Measurements from ENCODE around the gene YPEL5.
"Not testable (repeated sequence)": the region's sequence is repeated elsewhere in the genome, so short reads cannot be mapped to it uniquely, and the experiment has no call there.

The YPEL5 gene

GRCh38 chr2:30136764-30137444 is 9.9 kb upstream of the YPEL5 start:
- DNase-seq (ENCODE audit: low read depth), result no peak

GRCh38 chr2:30139131-30139870 is 7.5 kb upstream of the YPEL5 start:
- DNase-seq (ENCODE audit: low read depth), result peak; percentile 5

- DNase-seq (ENCODE audit: low read depth), result no peak
Measured at GRCh38 chr2:30141136-30141535, 5.7 kb upstream of the YPEL5 start.

- DNase-seq (ENCODE audit: low read depth), result no peak
Measured at GRCh38 chr2:30144260-30144659, 2.5 kb upstream of the YPEL5 start.

DNA sequence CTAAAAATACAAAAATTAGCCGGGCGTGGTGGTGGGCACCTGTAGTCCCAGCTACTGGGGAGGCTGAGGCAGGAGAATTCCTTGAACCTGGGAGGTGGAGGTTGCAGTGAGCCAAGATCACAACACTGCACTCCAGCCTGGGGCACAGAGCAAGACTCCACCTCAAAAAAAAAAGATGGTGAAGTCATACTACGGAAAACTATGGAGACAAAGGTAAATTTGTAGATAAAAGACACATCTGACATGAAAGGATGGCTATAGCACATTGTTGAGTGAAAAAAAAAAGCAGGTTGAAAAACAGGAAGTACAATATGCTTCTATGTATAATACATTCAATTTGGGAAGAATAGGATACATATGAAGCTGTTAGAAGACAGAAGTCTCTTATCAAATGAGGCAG is 1.9 kb upstream of the YPEL5 start:
- DNase-seq (ENCODE audit: low read depth), result not testable (repeated sequence)

DNA sequence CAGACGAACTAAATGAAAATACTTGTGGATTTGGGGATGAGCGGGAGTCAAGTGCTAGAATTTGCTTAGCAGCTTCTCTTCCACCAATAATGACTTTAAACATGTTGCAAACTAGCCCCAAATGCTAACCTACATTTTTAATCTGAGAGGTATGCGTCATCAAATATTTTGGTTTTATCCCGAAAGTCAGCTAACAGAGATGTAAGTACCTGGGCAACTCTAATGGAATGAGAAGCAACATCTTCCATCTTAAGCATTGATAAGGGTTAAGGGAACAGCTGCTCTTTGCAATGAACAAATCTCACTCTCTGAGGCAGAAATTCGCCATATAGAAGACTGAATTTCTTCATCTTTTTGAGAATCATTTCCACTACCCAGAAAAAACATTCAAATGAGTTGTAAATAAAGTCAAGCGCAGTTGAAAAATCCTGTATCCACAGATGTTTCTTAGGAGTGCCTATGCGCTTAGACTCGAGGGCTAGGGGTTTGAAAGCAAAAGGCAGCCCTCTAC is 926 bp upstream of the YPEL5 start:
- no peak for DNase-seq (ENCODE audit: low read depth)

- peak; percentile 9 for DNase-seq (ENCODE audit: low read depth)
Measured at GRCh38 chr2:30147196-30147714, 448 bp downstream of the YPEL5 start.

DNA sequence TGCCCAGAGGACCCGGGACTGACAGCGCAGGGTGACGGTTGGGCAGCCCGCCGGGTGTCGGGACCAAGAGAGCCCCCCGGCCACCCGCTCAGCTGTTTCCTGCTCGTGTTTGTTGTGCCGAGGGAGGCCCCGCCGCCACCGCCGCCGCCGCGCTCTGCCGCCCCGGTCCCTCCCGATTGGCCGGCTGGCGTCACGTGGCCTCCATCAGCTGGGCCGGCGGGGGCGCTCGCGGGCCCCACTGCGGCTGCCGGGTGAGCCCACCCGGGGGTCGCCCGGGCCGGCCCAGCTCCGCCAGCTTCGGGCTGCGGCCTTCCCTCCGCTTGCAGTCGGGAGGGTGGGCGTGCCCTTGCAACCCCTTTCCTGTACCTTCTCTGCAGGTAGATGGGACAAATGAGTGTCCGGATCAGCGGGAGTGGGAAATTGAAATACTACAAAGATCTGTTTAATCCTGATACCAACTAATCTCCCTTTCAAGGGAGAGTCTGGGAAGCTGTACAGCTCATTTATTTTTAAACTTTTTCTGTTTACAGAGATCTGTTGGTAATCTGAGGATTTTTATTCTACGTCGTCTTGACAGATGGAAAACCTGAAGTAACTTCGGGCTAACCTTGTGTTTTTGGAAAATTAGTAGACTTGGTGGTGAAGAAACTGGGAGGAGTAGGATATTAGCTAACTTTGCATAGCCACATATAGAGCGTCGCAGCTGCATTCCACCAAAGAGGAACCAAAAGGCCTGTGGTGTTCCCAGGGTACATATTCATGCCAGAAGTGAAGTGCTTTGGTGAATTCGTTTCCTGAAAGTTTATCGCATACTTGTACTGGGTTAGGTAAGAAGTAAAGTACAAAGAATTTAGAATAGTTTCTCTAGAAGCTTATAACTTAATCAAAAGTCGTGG is 1.2 kb downstream of the YPEL5 start:
- DNase-seq (ENCODE audit: low read depth), result peak; percentile 64

- no peak for DNase-seq (ENCODE audit: low read depth)
Measured at GRCh38 chr2:30148850-30149249, 2.0 kb downstream of the YPEL5 start.

DNA sequence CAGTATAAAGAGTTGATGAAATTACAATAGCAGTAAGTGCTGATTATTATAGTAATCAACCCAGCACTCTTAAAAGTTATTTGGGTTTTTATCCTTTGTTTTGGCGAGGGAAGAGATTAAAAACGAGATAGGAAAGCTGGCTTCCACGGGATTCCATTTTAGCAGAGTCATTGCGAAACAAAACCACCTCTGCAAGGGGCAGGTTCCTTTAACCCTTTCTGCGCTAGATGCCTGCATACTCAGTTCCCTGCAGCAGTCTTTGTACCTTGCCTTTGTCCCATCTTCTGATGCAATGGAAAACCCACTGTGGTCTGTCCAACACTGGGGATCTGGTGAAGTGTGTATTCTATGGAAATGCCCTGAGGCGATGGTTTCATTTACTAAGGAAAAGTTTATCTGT is 2.7 kb downstream of the YPEL5 start:
- DNase-seq (ENCODE audit: low read depth), result no peak

GRCh38 chr2:30149976-30150375 is 3.2 kb downstream of the YPEL5 start:
- DNase-seq (ENCODE audit: low read depth), result no peak

DNA sequence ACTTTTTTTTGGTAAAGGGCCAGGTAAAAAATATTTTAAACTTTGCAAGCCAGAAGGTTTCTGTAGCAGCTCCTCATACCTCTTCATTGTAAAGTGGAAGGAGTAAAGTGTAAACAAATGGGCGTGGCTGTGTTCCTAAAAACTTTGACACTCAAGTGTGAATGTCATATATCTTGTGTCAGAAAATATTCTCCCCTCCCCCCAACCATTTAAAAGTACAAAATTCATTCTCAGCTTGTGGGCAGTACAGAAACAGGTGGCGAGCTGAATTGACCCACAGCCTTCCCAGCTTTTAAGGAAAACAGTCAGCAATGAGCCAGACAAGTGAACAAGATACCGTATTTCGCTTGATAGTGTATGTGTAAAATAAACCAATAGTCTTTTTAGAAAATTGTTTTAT is 4.0 kb downstream of the YPEL5 start:
- no peak for DNase-seq (ENCODE audit: low read depth)

DNA sequence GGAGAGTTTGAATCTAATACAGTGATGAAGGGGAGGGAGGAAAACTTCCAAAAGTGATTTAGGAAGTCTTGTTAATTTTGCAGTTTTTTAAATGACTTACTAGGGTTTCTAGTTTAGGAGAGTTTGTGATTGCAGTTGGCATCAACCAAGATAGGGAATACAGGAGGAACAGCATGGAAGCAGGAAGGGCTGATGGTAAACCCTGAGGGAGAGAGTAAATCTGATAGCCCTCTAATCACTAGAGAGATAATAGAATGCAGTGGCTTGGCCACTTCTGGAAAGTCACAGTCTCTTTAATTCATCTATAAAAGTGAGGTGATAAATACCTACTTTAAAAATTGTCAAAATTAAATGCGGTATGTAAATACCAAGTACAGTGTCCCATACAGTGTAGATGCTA is 5.6 kb downstream of the YPEL5 start:
- no peak for DNase-seq (ENCODE audit: low read depth)

- no peak for DNase-seq (ENCODE audit: low read depth)
Measured at GRCh38 chr2:30155202-30155601, 8.4 kb downstream of the YPEL5 start.

DNA sequence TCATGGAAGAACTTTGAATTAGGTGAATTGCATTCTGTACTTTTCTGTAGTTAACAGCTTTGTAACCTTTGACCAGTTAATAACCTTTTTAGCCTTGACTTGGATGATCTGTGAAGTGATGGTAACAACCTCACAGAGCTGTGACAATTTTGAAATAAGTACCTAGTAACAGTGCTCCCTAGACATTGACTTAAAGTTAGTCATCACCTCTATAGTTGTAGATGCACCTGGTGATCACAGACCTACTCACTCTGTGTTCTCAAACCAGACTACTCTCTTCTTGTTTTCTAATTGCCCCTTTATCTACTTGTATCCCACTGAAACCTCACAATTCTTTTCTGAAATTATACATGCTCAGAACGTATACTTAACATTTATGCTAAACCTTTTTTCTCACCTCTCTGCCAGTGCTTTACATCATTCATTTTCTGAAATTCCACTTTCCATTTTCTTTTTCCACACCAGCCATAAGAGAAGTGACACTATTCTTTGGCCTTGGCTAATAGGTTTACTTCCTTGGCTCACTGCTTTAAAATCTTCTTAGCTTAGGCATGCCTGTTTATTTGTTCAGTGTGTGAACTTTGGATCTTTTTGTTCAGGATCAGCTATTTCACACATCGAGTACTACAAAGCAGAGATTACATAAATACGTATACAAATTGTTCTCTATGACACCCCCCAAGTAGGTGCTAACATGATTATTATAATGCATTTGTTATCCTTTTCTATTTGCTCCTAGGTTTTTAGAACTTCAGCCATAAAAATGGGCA is 9.3 kb downstream of the YPEL5 start:
- no peak for DNase-seq (ENCODE audit: low read depth)

DNA sequence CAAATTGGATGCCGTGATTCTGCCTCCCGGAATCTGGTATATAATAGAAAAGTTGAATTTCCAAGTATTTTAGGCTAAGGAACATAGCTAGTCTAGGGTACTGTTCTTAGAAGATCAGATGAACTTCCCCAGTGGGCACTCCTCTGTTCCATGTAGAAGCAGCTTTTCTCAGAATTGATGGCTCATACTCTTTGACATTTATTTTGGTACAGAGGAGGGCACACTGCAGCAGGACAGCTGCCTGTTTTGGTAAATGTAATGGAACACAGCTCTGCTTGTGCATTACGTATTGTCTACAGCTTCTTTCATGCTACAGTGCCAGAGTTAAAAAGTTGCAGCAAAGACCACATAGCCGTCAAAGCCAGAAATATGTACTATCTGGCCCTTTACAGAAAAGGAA is 10.8 kb downstream of the YPEL5 start:
- DNase-seq (ENCODE audit: low read depth), result no peak

DNA sequence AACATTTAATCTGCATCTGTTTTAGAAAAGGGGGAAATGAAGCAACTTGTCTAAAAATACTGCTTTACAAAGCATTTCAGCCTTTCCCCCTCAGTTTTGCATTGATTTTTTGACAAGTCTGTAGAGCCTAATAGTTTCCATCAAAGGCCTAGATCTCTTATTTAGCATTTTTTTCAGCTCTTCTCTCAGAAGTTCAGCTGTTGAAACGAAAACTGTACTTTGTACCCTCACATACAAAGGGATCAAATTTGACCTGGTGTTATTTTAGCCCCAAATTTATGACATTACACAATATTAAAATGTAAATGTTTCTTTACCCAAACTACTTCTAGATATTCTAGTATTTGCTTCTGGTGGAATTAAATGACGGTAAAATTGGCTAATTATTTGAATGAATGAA is 13.0 kb downstream of the YPEL5 start:
- no peak for DNase-seq (ENCODE audit: low read depth)

DNA sequence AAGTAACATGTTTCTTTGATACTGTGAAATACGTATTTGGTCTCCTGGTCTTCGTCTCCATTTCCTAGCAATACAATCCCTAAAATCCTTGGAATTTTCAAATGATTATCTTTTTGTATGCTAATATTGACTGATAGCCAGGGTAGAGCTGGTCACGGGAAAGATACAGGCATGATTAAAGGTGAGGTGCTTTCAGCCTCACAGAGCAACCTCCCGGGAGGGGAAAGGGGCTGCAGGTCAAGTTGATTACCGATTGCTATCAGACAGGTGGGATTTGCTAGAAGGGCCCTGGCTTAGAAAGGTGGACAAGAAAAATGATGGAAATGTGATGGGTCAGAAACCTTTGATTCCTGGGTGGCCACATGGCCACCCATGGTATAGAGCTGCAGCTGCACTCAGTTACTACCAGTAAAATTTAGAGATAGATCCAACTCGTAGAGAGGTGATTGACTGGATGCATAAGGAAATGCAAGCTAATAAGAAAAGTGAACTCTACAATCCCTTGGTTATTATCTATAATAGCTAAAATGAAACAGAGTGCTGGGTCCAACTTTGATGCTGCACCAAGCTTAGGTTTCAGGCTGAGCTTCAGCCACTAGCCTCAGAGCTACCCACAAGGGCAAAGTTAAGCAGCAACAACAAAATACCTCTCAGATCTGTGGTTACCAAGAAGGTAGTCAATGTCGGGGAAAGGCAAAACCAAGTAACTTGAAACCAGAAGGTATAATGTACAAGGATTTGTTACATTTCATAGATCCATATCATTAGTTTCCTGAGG is 15.3 kb downstream of the YPEL5 start:
- no peak for DNase-seq (ENCODE audit: low read depth)

GRCh38 chr2:30162806-30163205 is 16.0 kb downstream of the YPEL5 start:
- DNase-seq (ENCODE audit: low read depth), result no peak

DNA sequence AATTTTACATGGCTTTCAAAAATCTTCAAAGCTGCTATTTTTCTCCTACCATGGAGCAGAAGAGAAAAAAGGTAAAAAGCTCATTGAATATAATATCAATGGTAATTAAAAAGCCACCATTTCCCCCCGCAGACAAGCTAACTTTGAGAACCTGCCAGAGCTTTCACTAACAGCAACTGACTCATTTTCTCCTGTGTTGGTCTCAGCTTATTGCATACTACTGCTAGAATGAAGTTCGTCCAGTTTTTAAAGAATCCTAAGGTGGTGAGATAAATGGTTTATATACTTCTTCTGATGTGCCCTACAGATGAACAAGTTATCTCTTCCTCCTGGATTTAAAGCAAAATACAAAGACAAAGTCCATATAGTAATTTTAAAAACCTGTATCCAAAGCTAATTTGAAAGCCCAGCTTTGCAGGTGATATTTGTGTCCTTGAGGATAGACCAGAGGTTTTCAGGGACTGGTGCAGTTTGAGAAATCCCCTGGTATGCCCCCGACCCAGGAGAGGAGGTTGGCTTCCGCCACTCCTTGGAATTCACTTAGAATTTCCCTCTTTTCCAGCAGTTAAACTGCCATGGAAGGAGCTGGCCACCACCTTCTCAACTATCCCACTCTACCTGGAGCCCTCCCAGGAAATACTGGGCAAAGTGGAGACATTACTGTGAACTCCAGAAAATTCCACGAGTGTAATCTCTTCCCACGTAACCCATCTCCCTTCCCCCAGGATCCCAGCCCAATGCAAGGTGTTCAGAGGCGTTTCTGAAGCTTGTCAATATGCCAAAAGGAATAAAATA is 17.5 kb downstream of the YPEL5 start:
- no peak for DNase-seq (ENCODE audit: low read depth)

Measured in stimulated activated CD4-positive, alpha-beta T cell treated with anti-CD3 and anti-CD28 coated beads, Interleukin-2, amount 100 ng/mL, for 4 hours (primary cell).